GM21360 (cell line): ENCODE measurements around the gene DLGAP1.

Experiments used
- ATAC-seq: cut with Tn5 transposase; IDR thresholded peaks from one replicate; pipeline ENCODE4 v1.9.1; 2021; ENCODE audit warnings: mild to moderate bottlenecking, moderate library complexity; ENCODE audit not compliant: unreplicated experiment

The DLGAP1 gene

GRCh38 chr18:3529077-3529476 is 926.0 kb downstream of the DLGAP1 start:
- no peak for ATAC-seq

- ATAC-seq = no peak
Observed at GRCh38 chr18:3528231-3528630, 926.9 kb downstream of the DLGAP1 start.

GRCh38 chr18:3526421-3527354 is 928.4 kb downstream of the DLGAP1 start:
- no peak for ATAC-seq

GRCh38 chr18:3525870-3526420 is 929.2 kb downstream of the DLGAP1 start:
- peak; percentile 80 for ATAC-seq

- no peak for ATAC-seq
Observed at GRCh38 chr18:3524706-3525105, 930.4 kb downstream of the DLGAP1 start.

GRCh38 chr18:3520230-3521085 is 934.6 kb downstream of the DLGAP1 start:
- ATAC-seq = no peak

GRCh38 chr18:3514312-3515216 is 940.5 kb downstream of the DLGAP1 start:
- ATAC-seq = no peak

- ATAC-seq = peak; percentile 86
Observed at GRCh38 chr18:3513481-3513880, 941.6 kb downstream of the DLGAP1 start.

- no peak for ATAC-seq
Observed at GRCh38 chr18:3511980-3512379, 943.1 kb downstream of the DLGAP1 start.

GRCh38 chr18:3510896-3511295 is 944.2 kb downstream of the DLGAP1 start:
- no peak for ATAC-seq

- no peak for ATAC-seq
Observed at GRCh38 chr18:3510024-3510423, 945.1 kb downstream of the DLGAP1 start.

- ATAC-seq = no peak
Observed at GRCh38 chr18:3508576-3509549, 946.2 kb downstream of the DLGAP1 start.

- ATAC-seq = no peak
Observed at GRCh38 chr18:3504637-3505036, 950.5 kb downstream of the DLGAP1 start.

GRCh38 chr18:3502650-3503049 is 952.5 kb downstream of the DLGAP1 start:
- no peak for ATAC-seq

GRCh38 chr18:3500016-3500415 is 955.1 kb downstream of the DLGAP1 start:
- no peak for ATAC-seq

GRCh38 chr18:3499501-3499900 is 955.6 kb downstream of the DLGAP1 start:
- ATAC-seq = no peak

- no peak for ATAC-seq
Observed at GRCh38 chr18:3498698-3499471, 956.2 kb downstream of the DLGAP1 start.

GRCh38 chr18:3495691-3496430 is 959.2 kb downstream of the DLGAP1 start:
- ATAC-seq = no peak
